ENCODE results near the gene DMXL1. TPM values are rescaled to one million over a fixed set of nuclear protein-coding genes. Genes with fewer than 3 reads are reported as not detected.

Gene DMXL1, protein sequence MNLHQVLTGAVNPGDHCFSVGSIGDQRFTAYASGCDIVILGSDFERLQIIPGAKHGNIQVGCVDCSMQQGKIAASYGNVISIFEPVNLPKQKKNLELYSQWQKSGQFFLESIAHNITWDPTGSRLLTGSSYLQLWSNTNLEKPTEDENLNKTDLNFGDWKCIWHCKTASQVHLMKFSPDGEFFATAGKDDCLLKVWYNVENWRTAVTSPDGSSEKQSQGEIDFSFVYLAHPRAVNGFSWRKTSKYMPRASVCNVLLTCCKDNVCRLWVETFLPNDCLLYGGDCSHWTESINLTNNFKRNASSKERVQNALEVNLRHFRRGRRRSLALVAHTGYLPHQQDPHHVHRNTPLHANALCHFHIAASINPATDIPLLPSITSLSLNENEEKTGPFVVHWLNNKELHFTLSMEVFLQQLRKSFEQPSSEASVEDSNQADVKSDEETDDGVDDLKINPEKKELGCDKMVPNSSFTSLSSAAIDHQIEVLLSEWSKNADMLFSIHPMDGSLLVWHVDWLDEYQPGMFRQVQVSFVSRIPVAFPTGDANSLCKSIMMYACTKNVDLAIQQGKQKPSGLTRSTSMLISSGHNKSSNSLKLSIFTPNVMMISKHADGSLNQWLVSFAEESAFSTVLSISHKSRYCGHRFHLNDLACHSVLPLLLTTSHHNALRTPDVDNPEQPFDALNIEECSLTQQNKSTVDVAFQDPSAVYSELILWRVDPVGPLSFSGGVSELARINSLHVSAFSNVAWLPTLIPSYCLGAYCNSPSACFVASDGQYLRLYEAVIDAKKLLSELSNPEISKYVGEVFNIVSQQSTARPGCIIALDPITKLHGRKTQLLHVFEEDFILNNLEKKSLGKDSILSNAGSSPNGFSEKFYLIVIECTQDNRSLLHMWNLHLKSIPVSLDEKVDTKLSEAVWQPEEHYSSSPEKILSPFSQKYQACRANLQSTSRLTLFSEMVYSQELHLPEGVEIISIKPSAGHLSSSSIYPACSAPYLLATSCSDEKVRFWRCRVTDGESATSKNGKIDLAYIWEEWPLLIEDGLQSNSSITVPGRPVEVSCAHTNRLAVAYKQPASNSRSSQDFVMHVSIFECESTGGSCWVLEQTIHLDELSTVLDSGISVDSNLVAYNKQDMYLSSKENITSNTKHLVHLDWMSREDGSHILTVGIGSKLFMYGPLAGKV (N-terminal part only)
- total RNA-seq: 56.5 TPM

DNA sequence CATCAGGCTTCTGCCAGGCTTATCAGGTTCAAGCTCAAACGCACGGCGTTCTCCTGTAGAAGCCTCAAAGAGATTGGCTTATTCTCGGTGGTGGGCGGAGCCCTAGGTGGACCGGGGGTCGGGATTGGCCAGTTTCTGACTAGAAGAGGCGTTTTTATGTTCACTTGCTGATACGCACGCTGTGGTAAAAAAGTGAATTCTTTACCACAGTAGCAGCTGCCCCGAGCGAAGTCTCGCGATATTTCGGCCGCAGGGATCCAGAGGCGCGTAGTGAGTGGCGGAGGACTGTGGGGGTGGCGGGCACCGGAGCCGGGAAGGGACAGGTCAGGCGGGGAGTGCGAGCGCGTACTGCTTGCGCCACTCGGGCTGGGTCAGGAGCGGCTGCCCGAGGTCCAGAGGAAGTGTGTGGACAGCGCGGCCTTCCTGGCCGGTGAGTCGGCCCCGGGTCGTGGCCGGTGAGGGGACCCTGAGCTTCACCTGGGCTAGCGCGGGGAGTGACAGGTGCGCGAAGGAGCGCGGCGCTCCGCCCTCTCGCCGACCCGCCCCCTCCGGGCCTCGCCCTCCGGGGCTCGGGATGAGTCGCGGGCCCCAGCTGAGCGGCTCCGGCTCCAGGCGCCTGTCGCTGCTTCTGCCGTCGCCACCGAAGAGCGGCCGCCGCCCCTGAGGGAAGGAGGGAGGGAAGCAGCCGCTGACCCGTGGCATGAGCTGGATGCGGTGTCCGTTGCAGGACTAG, at the start of gene DMXL1:
DMXL1 (plus strand) TSS at position 260 of the 733 bp plus-strand sequence. CDS start 483 bp downstream, outside the sequence.
- Histone ChIP-seq H3K4me3 (peak within 1 kb of the TSS; percentile 96 to 97), H3K9me3 (no peaks in the 10 kb centered on the region), H3K27me3 (no peaks in the 10 kb centered on the region), H3K4me1 (peaks cover 48% of the 10 kb centered on the region), H3K36me3 (no peaks in the 10 kb centered on the region), H3K27ac (peak within 1 kb of the TSS; percentile 94)
- TF ChIP-seq POLR2A (IDR thresholded peaks at IDR 0.05) (peak in 1 of 2 donors; percentile 61), CTCF (IDR thresholded peaks at IDR 0.05) (no peak), POLR2AphosphoS5 (IDR thresholded peaks at IDR 0.05; ENCODE audit: insufficient read depth in 1 of 2, low read depth in 1 of 2) (peak; percentile 87 to 92)
- intact Hi-C loops (cut with DNase I): no loop called here
- peak; percentile 97 to 100 for DNase-seq (ENCODE audit: extremely low spot score in 2 of 2)

- TF ChIP-seq POLR2A (IDR thresholded peaks at IDR 0.05): no peak
- no peak for TF ChIP-seq POLR2AphosphoS5 (IDR thresholded peaks at IDR 0.05; ENCODE audit: insufficient read depth in 1 of 2, low read depth in 1 of 2)
- no peak for TF ChIP-seq CTCF (IDR thresholded peaks at IDR 0.05)
- intact Hi-C loops (cut with DNase I): no loop called here
- Histone ChIP-seq H3K4me3 (no peak overlapping the region), H3K27ac (no peak overlapping the region), H3K9me3 (no peaks in the 10 kb centered on the region), H3K27me3 (no peaks in the 10 kb centered on the region), H3K36me3 (no peaks in the 10 kb centered on the region), H3K4me1 (no peaks in the 10 kb centered on the region)
- no peak for DNase-seq (ENCODE audit: extremely low spot score in 2 of 2)
Measured at GRCh38 chr5:119021149-119021732, 49.6 kb upstream of the DMXL1 start.

GRCh38 chr5:119022017-119022745, 48.7 kb upstream of the DMXL1 start:
- TF ChIP-seq CTCF (IDR thresholded peaks at IDR 0.05): peak in 1 of 3 experiments; percentile 10
- no peak for TF ChIP-seq POLR2AphosphoS5 (IDR thresholded peaks at IDR 0.05; ENCODE audit: insufficient read depth in 1 of 2, low read depth in 1 of 2)
- no peak for TF ChIP-seq POLR2A (IDR thresholded peaks at IDR 0.05)
- Histone ChIP-seq H3K4me3 (no peak overlapping the region), H3K9me3 (no peaks in the 10 kb centered on the region), H3K4me1 (no peaks in the 10 kb centered on the region), H3K36me3 (no peaks in the 10 kb centered on the region), H3K27ac (no peak overlapping the region), H3K27me3 (no peaks in the 10 kb centered on the region)
- DNase-seq (ENCODE audit: extremely low spot score in 2 of 2): no peak
- intact Hi-C loops (cut with DNase I): no loop called here

DNA sequence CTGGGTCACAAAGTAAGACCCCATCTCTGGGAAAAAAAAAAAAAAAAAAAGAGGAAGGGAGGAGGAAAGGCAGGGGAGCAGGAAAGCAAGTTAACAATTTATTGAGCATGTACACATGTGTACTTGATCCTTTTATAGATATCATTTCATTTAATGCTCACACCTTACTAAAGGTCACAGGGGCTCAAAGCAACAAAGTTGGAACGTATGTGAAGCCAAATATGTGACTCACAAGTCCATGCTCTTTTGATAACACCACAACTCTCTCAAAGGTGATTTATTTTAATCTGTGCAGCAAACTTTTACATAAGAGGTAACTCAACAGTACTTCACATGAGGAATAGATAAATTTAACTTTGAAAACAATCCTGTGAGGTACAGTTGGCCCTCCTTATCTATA, 48.1 kb upstream of the DMXL1 start:
- Histone ChIP-seq H3K4me1 (no peaks in the 10 kb centered on the region), H3K9me3 (no peaks in the 10 kb centered on the region), H3K36me3 (no peaks in the 10 kb centered on the region), H3K4me3 (no peak overlapping the region), H3K27me3 (no peaks in the 10 kb centered on the region), H3K27ac (no peak overlapping the region)
- DNase-seq (ENCODE audit: extremely low spot score in 2 of 2): no peak
- TF ChIP-seq CTCF (IDR thresholded peaks at IDR 0.05): no peak
- TF ChIP-seq POLR2AphosphoS5 (IDR thresholded peaks at IDR 0.05; ENCODE audit: insufficient read depth in 1 of 2, low read depth in 1 of 2): no peak
- TF ChIP-seq POLR2A (IDR thresholded peaks at IDR 0.05): no peak
- intact Hi-C loops (cut with DNase I): no loop called here

Measured in vagina (tissue), 2 donors.